22Rv1 (cell line): ENCODE measurements around the gene KSR2.

Source experiments
- CTCF ChIP-seq: fragments of 450-650 bp; IDR thresholded peaks from 2 replicates; pipeline ENCODE4 v1.5.1; 2017; ENCODE audit warnings: mild to moderate bottlenecking
- ZFX ChIP-seq: fragments of 450-650 bp; IDR thresholded peaks from 2 replicates; pipeline ENCODE4 v1.6.1; 2017; ENCODE audit warnings: antibody characterized with exemption, borderline replicate concordance

- TF ChIP-seq CTCF (no peak), ZFX (no peak)
These were observed 528.4 kb downstream of the KSR2 start for GRCh38 chr12:117440384-117440783.
